ENCODE results near the gene MYO3B. TPM values are rescaled to one million over a fixed set of nuclear protein-coding genes. Genes with fewer than 3 reads are reported as not detected.
"Not testable (repeated sequence)": the region's sequence is repeated elsewhere in the genome, so short reads cannot be mapped to it uniquely, and the experiment has no call there.

Gene MYO3B
- total RNA-seq, 1 experiment from 2014 or later, result 0.09 TPM

DNA sequence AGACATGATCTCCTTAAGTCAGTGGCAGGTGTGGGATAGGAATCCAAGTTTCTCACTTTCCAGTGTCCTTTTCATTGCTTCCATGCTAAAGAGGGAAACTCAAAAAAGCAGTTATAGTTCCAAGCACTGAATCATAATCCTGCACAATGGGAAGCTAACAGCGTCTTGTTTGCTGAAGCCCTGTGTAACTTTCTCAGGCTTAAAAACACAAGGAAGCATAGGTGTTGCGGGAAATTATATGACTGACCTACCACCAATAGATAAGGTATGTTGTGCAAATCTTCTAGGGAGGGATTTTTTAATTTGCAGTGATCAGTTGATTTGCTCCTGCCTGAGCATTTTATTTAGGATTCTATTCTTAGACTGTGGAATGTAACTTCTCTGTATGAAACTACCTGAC lies 250.9 kb downstream of the MYO3B start:
- no peaks in the 10 kb centered on the region for H3K27me3 ChIP-seq (replicated peaks; ENCODE audit: control insufficient read depth, insufficient read depth, low read length)
- no peaks in the 10 kb centered on the region for H3K36me3 ChIP-seq (ENCODE audit: control insufficient read depth, insufficient read depth, low read length)
- intact Hi-C loops (cut with micrococcal nuclease; ENCODE audit: unreplicated experiment), result no loop called here
- H3K9me3 Mint-ChIP-seq (ENCODE audit: unreplicated experiment), result no peaks in the 10 kb centered on the region
- no peak overlapping the region for H3K4me3 Mint-ChIP-seq (ENCODE audit: unreplicated experiment)
- H3K4me3 ChIP-seq (ENCODE audit: low read depth, low read length), result no peak overlapping the region
- POLR2A ChIA-PET, result interaction anchor here (0.6 kb wide), 1 partner anchor 313 kb away, joined by 4 read pairs; no protein-coding TSS in a partner anchor
- CTCF ChIA-PET, result interaction anchor here (0.5 to 1.1 kb wide), 2 partner anchors 20 to 29 kb away, joined by 3 to 4 read pairs; no protein-coding TSS in a partner anchor
- no peaks in the 10 kb centered on the region for H3K4me1 Mint-ChIP-seq (ENCODE audit: low read depth, unreplicated experiment)
- no peaks in the 10 kb centered on the region for H3K9me3 ChIP-seq
- TF ChIP-seq, protein P1, sequence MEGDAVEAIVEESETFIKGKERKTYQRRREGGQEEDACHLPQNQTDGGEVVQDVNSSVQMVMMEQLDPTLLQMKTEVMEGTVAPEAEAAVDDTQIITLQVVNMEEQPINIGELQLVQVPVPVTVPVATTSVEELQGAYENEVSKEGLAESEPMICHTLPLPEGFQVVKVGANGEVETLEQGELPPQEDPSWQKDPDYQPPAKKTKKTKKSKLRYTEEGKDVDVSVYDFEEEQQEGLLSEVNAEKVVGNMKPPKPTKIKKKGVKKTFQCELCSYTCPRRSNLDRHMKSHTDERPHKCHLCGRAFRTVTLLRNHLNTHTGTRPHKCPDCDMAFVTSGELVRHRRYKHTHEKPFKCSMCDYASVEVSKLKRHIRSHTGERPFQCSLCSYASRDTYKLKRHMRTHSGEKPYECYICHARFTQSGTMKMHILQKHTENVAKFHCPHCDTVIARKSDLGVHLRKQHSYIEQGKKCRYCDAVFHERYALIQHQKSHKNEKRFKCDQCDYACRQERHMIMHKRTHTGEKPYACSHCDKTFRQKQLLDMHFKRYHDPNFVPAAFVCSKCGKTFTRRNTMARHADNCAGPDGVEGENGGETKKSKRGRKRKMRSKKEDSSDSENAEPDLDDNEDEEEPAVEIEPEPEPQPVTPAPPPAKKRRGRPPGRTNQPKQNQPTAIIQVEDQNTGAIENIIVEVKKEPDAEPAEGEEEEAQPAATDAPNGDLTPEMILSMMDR (IDR thresholded peaks at IDR 0.05; ENCODE audit: insufficient read depth in 1 of 2, low read depth in 1 of 2, low read length in 1 of 2, severe bottlenecking in 1 of 2, unreplicated experiment in 1 of 2), result no peak
- DNase-seq, result no peak
- no peaks in the 10 kb centered on the region for H3K27me3 Mint-ChIP-seq (ENCODE audit: insufficient read depth, unreplicated experiment)
- no peak overlapping the region for H3K27ac Mint-ChIP-seq (ENCODE audit: unreplicated experiment)
- BruUV-seq (replicated peaks), result no TSS peak
- H3K4me1 ChIP-seq, result 0 out of 2 replicates have a peak, but pooled peaks cover 6% of the 10 kb centered on the region
- H3K36me3 Mint-ChIP-seq (ENCODE audit: insufficient read depth, unreplicated experiment), result no peaks in the 10 kb centered on the region

DNA sequence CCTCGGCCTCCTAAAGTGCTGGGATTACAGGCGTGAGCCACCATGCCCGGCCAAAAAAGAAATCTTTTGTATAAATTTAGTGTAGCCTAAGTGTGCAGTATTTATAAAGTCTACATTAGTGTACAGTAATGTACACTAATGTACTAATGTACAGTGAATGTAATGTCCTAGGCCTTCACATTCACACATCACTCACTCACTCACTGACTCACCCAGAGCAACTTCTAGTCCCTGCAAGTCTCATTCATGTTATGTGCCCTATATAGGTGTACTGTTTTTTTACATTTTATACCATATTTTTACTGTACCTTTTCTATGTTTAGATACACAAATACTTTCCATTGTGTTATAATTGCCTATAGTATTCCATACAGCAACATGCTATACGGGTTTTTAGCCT lies 254.9 kb downstream of the MYO3B start:
- Histone ChIP-seq H3K4me1 (peaks cover 24% of the 10 kb centered on the region), H3K27me3 (replicated peaks; ENCODE audit: control insufficient read depth, insufficient read depth, low read length) (no peaks in the 10 kb centered on the region), H3K36me3 (ENCODE audit: control insufficient read depth, insufficient read depth, low read length) (no peaks in the 10 kb centered on the region), H3K9me3 (no peaks in the 10 kb centered on the region), H3K4me3 (ENCODE audit: low read depth, low read length) (no peak overlapping the region)
- no TSS peak for BruUV-seq (replicated peaks)
- Mint-ChIP-seq H3K27ac (ENCODE audit: unreplicated experiment) (no peak overlapping the region), H3K4me3 (ENCODE audit: unreplicated experiment) (no peak overlapping the region), H3K9me3 (ENCODE audit: unreplicated experiment) (no peaks in the 10 kb centered on the region), H3K27me3 (ENCODE audit: insufficient read depth, unreplicated experiment) (no peaks in the 10 kb centered on the region), H3K4me1 (ENCODE audit: low read depth, unreplicated experiment) (peaks cover 38% of the 10 kb centered on the region), H3K36me3 (ENCODE audit: insufficient read depth, unreplicated experiment) (no peaks in the 10 kb centered on the region)
- TF ChIP-seq, protein P1 (IDR thresholded peaks at IDR 0.05; ENCODE audit: insufficient read depth in 1 of 2, low read depth in 1 of 2, low read length in 1 of 2, severe bottlenecking in 1 of 2, unreplicated experiment in 1 of 2), result no peak
- CTCF ChIA-PET, result no interaction called here
- POLR2A ChIA-PET, result no interaction called here
- no peak for DNase-seq
- intact Hi-C loops (cut with micrococcal nuclease; ENCODE audit: unreplicated experiment), result no loop called here

DNA sequence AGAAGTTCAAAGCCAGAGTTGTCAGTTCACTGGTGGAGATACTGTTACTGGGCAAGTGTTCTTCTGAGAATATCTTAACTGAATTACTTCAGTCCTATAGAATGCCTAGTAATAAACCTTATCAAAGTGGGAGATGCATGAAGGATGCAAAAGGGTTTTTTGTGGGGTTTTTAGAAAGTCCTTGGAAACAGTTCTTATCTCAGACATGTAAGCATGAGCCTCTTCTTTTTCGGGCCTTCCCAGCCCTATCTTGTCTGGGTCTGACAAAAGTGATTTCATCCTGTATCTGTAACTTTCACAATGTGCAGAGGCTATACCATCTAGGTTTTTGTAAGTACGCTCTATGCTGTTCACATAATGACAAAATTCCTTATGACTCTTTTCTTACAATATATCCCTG lies 255.5 kb downstream of the MYO3B start:
- DNase-seq, result no peak
- ChIA-PET CTCF (no interaction called here), POLR2A (no interaction called here)
- TF ChIP-seq, protein P1 (IDR thresholded peaks at IDR 0.05; ENCODE audit: insufficient read depth in 1 of 2, low read depth in 1 of 2, low read length in 1 of 2, severe bottlenecking in 1 of 2, unreplicated experiment in 1 of 2), result no peak
- Mint-ChIP-seq H3K36me3 (ENCODE audit: insufficient read depth, unreplicated experiment) (no peaks in the 10 kb centered on the region), H3K27me3 (ENCODE audit: insufficient read depth, unreplicated experiment) (no peaks in the 10 kb centered on the region), H3K4me3 (ENCODE audit: unreplicated experiment) (no peak overlapping the region), H3K9me3 (ENCODE audit: unreplicated experiment) (no peaks in the 10 kb centered on the region), H3K27ac (ENCODE audit: unreplicated experiment) (no peak overlapping the region), H3K4me1 (ENCODE audit: low read depth, unreplicated experiment) (peaks cover 44% of the 10 kb centered on the region)
- H3K27me3 ChIP-seq (replicated peaks; ENCODE audit: control insufficient read depth, insufficient read depth, low read length), result no peaks in the 10 kb centered on the region
- no TSS peak for BruUV-seq (replicated peaks)
- intact Hi-C loops (cut with micrococcal nuclease; ENCODE audit: unreplicated experiment), result no loop called here
- H3K9me3 ChIP-seq, result no peaks in the 10 kb centered on the region
- no peak overlapping the region for H3K4me3 ChIP-seq (ENCODE audit: low read depth, low read length)
- H3K4me1 ChIP-seq, result peaks cover 27% of the 10 kb centered on the region
- H3K36me3 ChIP-seq (ENCODE audit: control insufficient read depth, insufficient read depth, low read length), result no peaks in the 10 kb centered on the region

DNA sequence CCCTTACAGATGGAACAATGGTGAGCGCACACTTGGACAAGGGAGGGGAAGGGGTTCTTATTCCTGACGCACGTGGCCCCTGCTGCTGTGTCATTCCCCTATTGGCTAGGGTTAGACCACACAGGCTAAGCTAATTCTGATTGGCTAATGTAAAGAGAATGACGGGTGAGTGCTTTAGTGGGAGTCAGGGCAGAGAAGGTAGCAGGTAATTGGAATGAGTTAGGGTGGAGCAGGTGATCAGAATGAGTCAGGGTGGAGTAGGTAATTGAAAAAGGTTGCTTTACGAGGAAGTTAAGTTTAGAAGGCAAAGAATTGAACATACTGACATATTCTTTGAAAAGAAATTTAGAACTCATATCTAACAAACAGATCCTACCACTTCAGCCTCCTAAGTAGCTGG lies 256.4 kb downstream of the MYO3B start:
- intact Hi-C loops (cut with micrococcal nuclease; ENCODE audit: unreplicated experiment), result not testable (repeated sequence)

More for the DNA sequence above, 256.4 kb downstream of the MYO3B start:
- CTCF ChIA-PET; H3K4me3 ChIP-seq (ENCODE audit: low read depth, low read length); H3K27me3 Mint-ChIP-seq (ENCODE audit: insufficient read depth, unreplicated experiment); H3K4me3 Mint-ChIP-seq (ENCODE audit: unreplicated experiment); DNase-seq; H3K9me3 Mint-ChIP-seq (ENCODE audit: unreplicated experiment); BruUV-seq (replicated peaks); H3K36me3 ChIP-seq (ENCODE audit: control insufficient read depth, insufficient read depth, low read length); H3K27me3 ChIP-seq (replicated peaks; ENCODE audit: control insufficient read depth, insufficient read depth, low read length); POLR2A ChIA-PET; H3K27ac Mint-ChIP-seq (ENCODE audit: unreplicated experiment); H3K9me3 ChIP-seq; H3K36me3 Mint-ChIP-seq (ENCODE audit: insufficient read depth, unreplicated experiment): not testable (repeated sequence)
- H3K4me1 ChIP-seq, result peaks cover 27% of the 10 kb centered on the region
- peaks cover 45% of the 10 kb centered on the region for H3K4me1 Mint-ChIP-seq (ENCODE audit: low read depth, unreplicated experiment)

All from Caco-2 (cell line).